Cardiac atrium fibroblast (primary cell): Measurements from ENCODE around the gene TM4SF18. TPM values are rescaled to one million over a fixed set of nuclear protein-coding genes. Genes with fewer than 3 reads are reported as not detected.

Source experiments
- total RNA-seq: library from RNA; depleted of rRNA; stranded (reverse); fragments of >200 nt; gene quantifications from 2 replicates; pipeline ENCODE4 v1.2.3, GENCODE V29; 2015

TM4SF18 gene, protein sequence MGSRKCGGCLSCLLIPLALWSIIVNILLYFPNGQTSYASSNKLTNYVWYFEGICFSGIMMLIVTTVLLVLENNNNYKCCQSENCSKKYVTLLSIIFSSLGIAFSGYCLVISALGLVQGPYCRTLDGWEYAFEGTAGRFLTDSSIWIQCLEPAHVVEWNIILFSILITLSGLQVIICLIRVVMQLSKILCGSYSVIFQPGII
- 0.36 and 2.4 TPM in 2 replicates for total RNA-seq

DNA sequence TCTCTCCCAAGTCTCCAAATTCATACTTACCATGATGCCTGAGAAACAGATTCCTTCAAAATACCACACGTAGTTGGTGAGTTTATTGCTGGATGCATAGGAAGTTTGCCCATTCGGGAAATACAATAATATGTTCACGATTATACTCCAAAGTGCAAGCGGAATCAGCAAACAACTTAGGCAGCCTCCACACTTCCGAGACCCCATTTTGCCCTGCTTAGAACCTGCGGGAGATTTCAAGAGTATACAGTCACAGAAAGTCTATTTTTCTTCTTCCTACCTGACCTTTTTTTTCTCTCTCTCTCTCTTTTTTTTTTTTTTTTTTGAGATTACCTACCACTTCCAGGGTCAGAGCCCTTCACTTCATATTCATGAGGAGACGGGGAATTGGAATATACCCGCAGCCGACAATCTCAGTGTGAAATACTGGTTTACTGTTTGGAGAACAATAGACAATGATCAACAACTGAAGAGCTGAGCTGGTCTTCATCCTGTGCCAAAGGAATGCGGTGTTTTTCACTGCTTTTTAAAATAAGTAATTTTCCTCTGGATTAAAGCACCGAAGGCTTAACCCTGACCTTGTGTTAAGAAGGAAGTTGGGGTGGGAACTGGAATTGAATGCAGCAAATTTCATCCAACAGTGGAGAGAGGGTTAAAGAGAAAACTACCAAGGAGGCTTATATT is at the start of gene TM4SF18:
TSS of gene TM4SF18 (minus strand) at position 461 of the 684 bp plus-strand sequence. CDS start at position 207, 254 bp downstream.

DNA sequence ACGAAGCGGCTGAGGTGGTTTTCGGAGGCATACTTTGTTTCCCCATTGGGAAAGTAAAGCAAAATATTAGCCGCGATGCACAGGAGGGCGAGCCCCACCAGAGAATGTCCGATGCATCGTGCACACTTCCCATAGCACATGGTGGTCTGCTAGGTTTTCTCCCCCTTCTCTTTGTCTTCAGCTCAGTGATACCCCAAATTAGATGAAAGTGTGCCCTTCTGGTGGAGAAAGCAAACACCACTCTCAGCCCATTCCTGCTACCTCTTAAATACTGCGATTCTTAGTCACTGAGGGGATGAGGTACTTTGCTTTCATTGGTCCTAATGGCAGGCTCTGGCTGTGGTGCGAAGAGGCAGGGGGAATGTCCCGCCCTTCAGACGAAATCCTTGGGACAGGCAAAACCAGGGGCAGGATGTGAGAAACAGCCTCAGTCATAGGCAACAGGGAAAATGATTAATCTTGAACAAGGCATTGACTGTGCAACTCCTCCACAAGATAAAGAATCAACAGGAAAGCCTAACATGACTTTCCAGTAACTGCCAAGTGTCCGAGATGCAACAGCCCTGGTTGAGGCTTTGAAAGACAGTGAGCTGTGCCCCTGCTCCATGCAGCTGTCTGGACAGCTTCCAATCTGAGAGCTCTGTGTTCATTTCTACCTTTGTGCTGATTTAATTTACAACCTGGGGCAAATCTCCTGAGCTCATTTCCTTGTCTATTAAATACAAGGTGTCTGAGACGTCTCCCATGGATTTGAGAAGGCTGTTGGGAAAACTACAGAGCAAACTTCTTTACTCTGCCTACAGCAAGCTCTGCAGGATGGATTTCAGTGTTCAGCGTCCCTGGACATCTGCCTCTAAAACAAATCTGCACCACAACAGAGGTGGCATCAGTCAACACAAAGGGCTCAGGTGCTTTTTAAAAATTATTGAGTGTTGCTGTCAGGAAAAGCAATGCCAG is 44.2 kb upstream of the TM4SF18 start, which contains the start of gene TM4SF1:
TSS of gene TM4SF1 (minus strand) at position 242 of the 957 bp plus-strand sequence. CDS start at position 140, 102 bp downstream.

Other genes starting within 250 kb of the TM4SF18 start
- gene HLTF, start 247.1 kb downstream of the TM4SF18 start, total RNA-seq = 39.5 and 41.8 TPM in 2 replicates
- gene HPS3, start 204.0 kb downstream of the TM4SF18 start, total RNA-seq = 9.2 and 17.8 TPM in 2 replicates
- gene CP, start 111.8 kb downstream of the TM4SF18 start, total RNA-seq = 13.7 and 14.1 TPM in 2 replicates
- gene TM4SF1, start 44.0 kb upstream of the TM4SF18 start, total RNA-seq = 760 and 799 TPM in 2 replicates
- not detected in 2 replicates for gene TM4SF4, start 141.1 kb upstream of the TM4SF18 start, total RNA-seq